Measurements from ENCODE around the gene CFAP46. TPM values are rescaled to one million over a fixed set of nuclear protein-coding genes. Genes with fewer than 3 reads are reported as not detected.
A peak's percentile ranks its signal among the peaks of the same experiment; 100 is the strongest.

CFAP46 gene
- total RNA-seq, 3 donors from 2014 or later = 0.78 to 1.0 TPM; not detected in 1

- no peak overlapping the region for H3K4me3 ChIP-seq
- TF ChIP-seq CTCF (IDR thresholded peaks at IDR 0.05) = no peak
- H3K36me3 ChIP-seq (ENCODE audit: low read depth) = no peaks in the 10 kb centered on the region
- peaks cover 5% of the 10 kb centered on the region for H3K9me3 ChIP-seq
- H3K4me1 ChIP-seq (ENCODE audit: low read depth) = no peaks in the 10 kb centered on the region
- ATAC-seq (no peak), DNase-seq (peak in 1 of 3 donors; percentile 33)
- intact Hi-C loops (cut with DNase I, micrococcal nuclease) = no loop called here
Measured at GRCh38 chr10:132805599-132805998, 136.8 kb downstream of the CFAP46 start.

- Histone ChIP-seq H3K36me3 (ENCODE audit: low read depth) (no peaks in the 10 kb centered on the region), H3K4me1 (ENCODE audit: low read depth) (no peaks in the 10 kb centered on the region), H3K4me3 (no peak overlapping the region), H3K9me3 (peaks cover 5% of the 10 kb centered on the region)
- ATAC-seq (no peak), DNase-seq (peak in 1 of 3 donors; percentile 34)
- no peak for TF ChIP-seq CTCF (IDR thresholded peaks at IDR 0.05)
- intact Hi-C loops (cut with DNase I, micrococcal nuclease) = no loop called here
Measured at GRCh38 chr10:132804785-132805426, 137.5 kb downstream of the CFAP46 start.

- Histone ChIP-seq H3K4me1 (ENCODE audit: low read depth) (no peaks in the 10 kb centered on the region), H3K9me3 (peaks cover 5% of the 10 kb centered on the region), H3K4me3 (no peak overlapping the region), H3K36me3 (ENCODE audit: low read depth) (no peaks in the 10 kb centered on the region)
- ATAC-seq (no peak), DNase-seq (no peak)
- intact Hi-C loops (cut with DNase I, micrococcal nuclease) = no loop called here
- TF ChIP-seq CTCF (IDR thresholded peaks at IDR 0.05) = no peak
Measured at GRCh38 chr10:132804287-132804686, 138.1 kb downstream of the CFAP46 start.

GRCh38 chr10:132803416-132804210 is 138.8 kb downstream of the CFAP46 start:
- Histone ChIP-seq H3K4me1 (ENCODE audit: low read depth) (no peaks in the 10 kb centered on the region), H3K4me3 (no peak overlapping the region), H3K36me3 (ENCODE audit: low read depth) (no peaks in the 10 kb centered on the region), H3K9me3 (peaks cover 5% of the 10 kb centered on the region)
- no peak for ATAC-seq
- intact Hi-C loops (cut with DNase I, micrococcal nuclease) = no loop called here
- TF ChIP-seq CTCF (IDR thresholded peaks at IDR 0.05) = no peak
- DNase-seq = no peak

GRCh38 chr10:132802694-132803320 is 139.6 kb downstream of the CFAP46 start:
- H3K36me3 ChIP-seq (ENCODE audit: low read depth) = no peaks in the 10 kb centered on the region
- H3K9me3 ChIP-seq = peaks cover 5% of the 10 kb centered on the region
- intact Hi-C loops (cut with DNase I, micrococcal nuclease) = no loop called here
- H3K4me3 ChIP-seq = no peak overlapping the region
- no peak for TF ChIP-seq CTCF (IDR thresholded peaks at IDR 0.05)
- no peak for ATAC-seq
- H3K4me1 ChIP-seq (ENCODE audit: low read depth) = no peaks in the 10 kb centered on the region
- DNase-seq = no peak

Measured in mucosa of descending colon (tissue), 3 donors.